HFFc6 (cell line): ENCODE data around the gene SLC25A24. TPM values are rescaled to one million over a fixed set of nuclear protein-coding genes. Genes with fewer than 3 reads are reported as not detected.
"Not testable (repeated sequence)": the region's sequence is repeated elsewhere in the genome, so short reads cannot be mapped to it uniquely, and the experiment has no call there.

Experiments used
- DNase-seq: peaks from one replicate; pipeline ENCODE4 v3.0.0-alpha.2; 2018
- H3K27ac Mint-ChIP-seq: 2 replicates; pipeline ENCODE4 v1.8.0; 2020; ENCODE audit warnings: mild to moderate bottlenecking, mixed read lengths
- H3K27me3 Mint-ChIP-seq: 2 replicates; pipeline ENCODE4 v1.8.0; 2021; ENCODE audit warnings: mild to moderate bottlenecking, moderate library complexity, mixed read lengths; ENCODE audit not compliant: insufficient read depth
- H3K36me3 Mint-ChIP-seq: 2 replicates; pipeline ENCODE4 v1.8.0; 2021; ENCODE audit warnings: low read depth, mixed read lengths
- H3K4me1 Mint-ChIP-seq: 2 replicates; pipeline ENCODE4 v1.8.0; 2020; ENCODE audit warnings: low read depth, mixed read lengths
- H3K4me3 Mint-ChIP-seq: 2 replicates; pipeline ENCODE4 v1.8.0; 2020; ENCODE audit warnings: mild to moderate bottlenecking, moderate library complexity, mixed read lengths
- H3K9me3 Mint-ChIP-seq: 2 replicates; pipeline ENCODE4 v1.8.0; 2020; ENCODE audit warnings: mild to moderate bottlenecking, mixed read lengths
- long read RNA-seq: library from polyadenylated mRNA; unstranded; transcript quantifications from one replicate; pipeline ENCODE4 v2.0.0, GENCODE V29; 2019
- total RNA-seq, 6 experiments: library from RNA; stranded (reverse); fragmentation: NEBNext Ultra II Directional; extraction: Animal tissue kit (Norgen Biotek cat#: 25700); gene quantifications; 2 replicates in 1 of 6; 3 replicates in 5 of 6; pipeline ENCODE4 v1.2.3, GENCODE V29; 2021
- TF ChIP-seq, protein P1 (sequence below): fragments of 200-600 bp; sonication (generic); IDR thresholded peaks from 2 replicates; pipeline ENCODE4 v1.5.0; 2021; ENCODE audit warnings: antibody characterized with exemption, mild to moderate bottlenecking

Gene SLC25A24
- total RNA-seq = 10 to 100 TPM; 34.5 to 44.6 (median 39.9) TPM
- long read RNA-seq, full-length matches to known transcripts = 52 of 81 reads
- long read RNA-seq, partial matches to known transcripts = 13 of 81 reads
- long read RNA-seq, other reads (novel, unspliced or antisense) = 16 of 81 reads

DNA sequence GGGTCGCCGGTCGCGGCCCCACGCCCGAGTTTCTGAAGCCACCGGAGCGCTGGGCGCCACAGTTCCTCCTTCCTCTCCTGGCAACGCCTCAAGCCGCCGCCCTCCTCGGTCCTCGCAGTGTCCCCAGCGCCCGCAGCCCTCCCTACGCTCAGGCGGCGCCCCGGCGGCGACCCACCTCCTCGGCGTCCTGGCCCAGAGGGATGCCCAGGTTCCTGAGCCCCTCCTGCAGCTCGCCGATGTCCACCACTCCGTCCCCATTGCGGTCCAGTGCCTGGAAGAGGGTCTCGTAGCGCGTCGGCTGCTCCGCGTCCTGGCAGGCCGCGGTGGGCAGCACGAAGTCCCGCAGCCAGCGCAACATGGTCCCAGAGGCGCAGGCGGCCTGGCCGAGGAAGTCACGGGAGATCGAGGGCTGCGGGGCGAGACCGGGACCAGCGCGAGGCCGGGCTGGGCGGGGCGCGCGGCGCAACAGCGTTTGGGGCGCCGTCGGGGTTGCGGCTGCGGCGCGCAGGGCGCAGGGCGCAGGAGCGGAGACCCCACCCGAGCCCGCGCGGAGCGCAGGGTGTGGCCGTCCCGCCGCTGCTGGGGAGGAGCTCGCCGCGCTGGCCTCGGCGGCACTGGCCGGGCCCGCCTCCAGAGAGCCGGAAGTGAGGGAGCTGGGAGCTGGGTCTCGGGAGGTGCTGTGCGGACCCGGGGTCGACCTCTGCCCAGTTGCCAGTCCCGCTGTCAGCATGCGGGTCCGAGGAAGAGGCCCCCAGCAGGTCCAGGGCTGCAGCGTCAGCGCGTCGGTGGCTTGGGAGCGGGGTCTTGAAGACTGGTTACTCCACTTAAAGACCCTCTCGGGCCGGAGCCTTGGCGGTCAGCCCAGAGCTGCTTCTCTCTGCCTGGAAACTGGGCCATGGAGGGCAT lies at the start of gene SLC25A24:
SLC25A24 (minus strand) TSS at position 563 of the 906 bp plus-strand sequence; CDS start at position 358, 205 bp downstream.
- peak; percentile 61 for DNase-seq

GRCh38 chr1:108243976-108244375 lies 43.8 kb upstream of the SLC25A24 start, which contains the start of gene NBPF4:
TSS of gene NBPF4 (minus strand) at chr1:108244076. CDS start at chr1:108243761, 315 bp downstream.
- not testable (repeated sequence) for H3K4me3 Mint-ChIP-seq, H3K9me3 Mint-ChIP-seq, H3K36me3 Mint-ChIP-seq, H3K27ac Mint-ChIP-seq, H3K4me1 Mint-ChIP-seq, H3K27me3 Mint-ChIP-seq, DNase-seq

More for the DNA sequence above, at the start of gene SLC25A24:
- TF ChIP-seq, protein P1, sequence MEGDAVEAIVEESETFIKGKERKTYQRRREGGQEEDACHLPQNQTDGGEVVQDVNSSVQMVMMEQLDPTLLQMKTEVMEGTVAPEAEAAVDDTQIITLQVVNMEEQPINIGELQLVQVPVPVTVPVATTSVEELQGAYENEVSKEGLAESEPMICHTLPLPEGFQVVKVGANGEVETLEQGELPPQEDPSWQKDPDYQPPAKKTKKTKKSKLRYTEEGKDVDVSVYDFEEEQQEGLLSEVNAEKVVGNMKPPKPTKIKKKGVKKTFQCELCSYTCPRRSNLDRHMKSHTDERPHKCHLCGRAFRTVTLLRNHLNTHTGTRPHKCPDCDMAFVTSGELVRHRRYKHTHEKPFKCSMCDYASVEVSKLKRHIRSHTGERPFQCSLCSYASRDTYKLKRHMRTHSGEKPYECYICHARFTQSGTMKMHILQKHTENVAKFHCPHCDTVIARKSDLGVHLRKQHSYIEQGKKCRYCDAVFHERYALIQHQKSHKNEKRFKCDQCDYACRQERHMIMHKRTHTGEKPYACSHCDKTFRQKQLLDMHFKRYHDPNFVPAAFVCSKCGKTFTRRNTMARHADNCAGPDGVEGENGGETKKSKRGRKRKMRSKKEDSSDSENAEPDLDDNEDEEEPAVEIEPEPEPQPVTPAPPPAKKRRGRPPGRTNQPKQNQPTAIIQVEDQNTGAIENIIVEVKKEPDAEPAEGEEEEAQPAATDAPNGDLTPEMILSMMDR = no peak
- H3K27me3 Mint-ChIP-seq = peaks cover 1% of the 10 kb centered on the region; the same call in 1 of the 2 replicates
- H3K9me3 Mint-ChIP-seq = peaks cover 4% of the 10 kb centered on the region; the same call in 1 of the 2 replicates
- peaks cover 45% of the 10 kb centered on the region for H3K36me3 Mint-ChIP-seq
- H3K27ac Mint-ChIP-seq = peak within 1 kb of the TSS; percentile 87
- peaks cover 42% of the 10 kb centered on the region for H3K4me1 Mint-ChIP-seq
- H3K4me3 Mint-ChIP-seq = peak within 1 kb of the TSS; percentile 96

DNA sequence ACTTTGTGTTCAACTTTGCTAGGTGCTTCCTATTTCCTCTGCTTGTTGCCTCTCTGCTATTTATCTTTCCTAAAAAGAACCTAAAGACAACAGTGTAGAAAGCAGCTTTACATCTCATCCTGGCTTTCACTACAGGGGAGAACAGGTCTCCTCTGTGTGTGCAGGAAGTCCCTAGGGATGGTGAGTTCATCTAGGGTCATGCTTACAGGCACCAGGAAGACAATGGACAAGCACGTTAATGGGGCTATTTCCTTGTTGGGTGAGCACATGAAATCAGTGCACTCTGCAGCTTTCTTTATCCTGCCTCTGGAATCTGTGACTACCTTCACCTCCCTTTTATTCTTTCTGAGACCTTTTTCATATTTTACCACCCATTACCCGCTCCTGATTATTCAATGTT lies 39.3 kb upstream of the SLC25A24 start:
- not testable (repeated sequence) for H3K4me1 Mint-ChIP-seq, H3K4me3 Mint-ChIP-seq, H3K36me3 Mint-ChIP-seq, DNase-seq, H3K27ac Mint-ChIP-seq, H3K27me3 Mint-ChIP-seq, H3K9me3 Mint-ChIP-seq

GRCh38 chr1:108235308-108235707 lies 35.2 kb upstream of the SLC25A24 start:
- H3K27ac Mint-ChIP-seq, H3K36me3 Mint-ChIP-seq, H3K9me3 Mint-ChIP-seq, H3K27me3 Mint-ChIP-seq, H3K4me3 Mint-ChIP-seq, DNase-seq, H3K4me1 Mint-ChIP-seq: not testable (repeated sequence)

GRCh38 chr1:108232183-108232582 lies 32.0 kb upstream of the SLC25A24 start:
- H3K36me3 Mint-ChIP-seq, H3K27me3 Mint-ChIP-seq, H3K27ac Mint-ChIP-seq, H3K4me1 Mint-ChIP-seq, DNase-seq, H3K9me3 Mint-ChIP-seq, H3K4me3 Mint-ChIP-seq: not testable (repeated sequence)

GRCh38 chr1:108229976-108230375 lies 29.8 kb upstream of the SLC25A24 start:
- H3K4me1 Mint-ChIP-seq, H3K36me3 Mint-ChIP-seq, DNase-seq, H3K27me3 Mint-ChIP-seq, H3K9me3 Mint-ChIP-seq, H3K4me3 Mint-ChIP-seq, H3K27ac Mint-ChIP-seq: not testable (repeated sequence)

- H3K27ac Mint-ChIP-seq, DNase-seq, H3K36me3 Mint-ChIP-seq, H3K9me3 Mint-ChIP-seq, H3K4me3 Mint-ChIP-seq, H3K4me1 Mint-ChIP-seq, H3K27me3 Mint-ChIP-seq: not testable (repeated sequence)
Measured at GRCh38 chr1:108227772-108228171, 27.6 kb upstream of the SLC25A24 start.

- H3K36me3 Mint-ChIP-seq, H3K27me3 Mint-ChIP-seq, H3K9me3 Mint-ChIP-seq, H3K4me3 Mint-ChIP-seq, DNase-seq, H3K27ac Mint-ChIP-seq, H3K4me1 Mint-ChIP-seq: not testable (repeated sequence)
Measured at GRCh38 chr1:108226855-108227254, 26.7 kb upstream of the SLC25A24 start.

- not testable (repeated sequence) for DNase-seq, H3K27me3 Mint-ChIP-seq, H3K4me3 Mint-ChIP-seq, H3K27ac Mint-ChIP-seq, H3K36me3 Mint-ChIP-seq, H3K4me1 Mint-ChIP-seq, H3K9me3 Mint-ChIP-seq
Measured at GRCh38 chr1:108223226-108223625, 23.1 kb upstream of the SLC25A24 start.

- H3K36me3 Mint-ChIP-seq, H3K27ac Mint-ChIP-seq, DNase-seq, H3K27me3 Mint-ChIP-seq, H3K4me3 Mint-ChIP-seq, H3K9me3 Mint-ChIP-seq: not testable (repeated sequence)
- H3K4me1 Mint-ChIP-seq = peaks cover 12% of the 10 kb centered on the region
Measured at GRCh38 chr1:108217515-108218174, 17.5 kb upstream of the SLC25A24 start.

GRCh38 chr1:108217007-108217406 lies 16.9 kb upstream of the SLC25A24 start:
- H3K27me3 Mint-ChIP-seq, H3K27ac Mint-ChIP-seq, H3K4me3 Mint-ChIP-seq, H3K36me3 Mint-ChIP-seq, DNase-seq, H3K9me3 Mint-ChIP-seq: not testable (repeated sequence)
- peaks cover 12% of the 10 kb centered on the region for H3K4me1 Mint-ChIP-seq

- not testable (repeated sequence) for H3K27me3 Mint-ChIP-seq, DNase-seq, H3K9me3 Mint-ChIP-seq, H3K4me3 Mint-ChIP-seq, H3K27ac Mint-ChIP-seq, H3K36me3 Mint-ChIP-seq
- H3K4me1 Mint-ChIP-seq = peaks cover 12% of the 10 kb centered on the region
Measured at GRCh38 chr1:108216028-108216890, 16.1 kb upstream of the SLC25A24 start.
